Embryonic facial prominence (tissue), 1 donor: ENCODE results near the gene DAGLA.
"Not testable (repeated sequence)": the region's sequence is repeated elsewhere in the genome, so short reads cannot be mapped to it uniquely, and the experiment has no call there.

Experiments
- DNase-seq: peaks from one replicate; pipeline ENCODE4 v3.0.0-alpha.2; 2016; ENCODE audit errors: extremely low spot score

The DAGLA gene

GRCh38 chr11:61660997-61661396 is 19.2 kb upstream of the DAGLA start:
- DNase-seq, result not testable (repeated sequence)

- DNase-seq, result no peak
These were observed 13.4 kb upstream of the DAGLA start for GRCh38 chr11:61666684-61667297.

- DNase-seq, result no peak
These were observed 12.4 kb upstream of the DAGLA start for GRCh38 chr11:61667684-61668305.

- no peak for DNase-seq
These were observed 10.8 kb upstream of the DAGLA start for GRCh38 chr11:61669417-61669816.

- no peak for DNase-seq
These were observed 9.6 kb upstream of the DAGLA start for GRCh38 chr11:61670626-61671025.

GRCh38 chr11:61671527-61671926 is 8.7 kb upstream of the DAGLA start:
- no peak for DNase-seq

- not testable (repeated sequence) for DNase-seq
These were observed 6.2 kb upstream of the DAGLA start for GRCh38 chr11:61673946-61674467.

- no peak for DNase-seq
These were observed 4.4 kb upstream of the DAGLA start for GRCh38 chr11:61675826-61676225.

GRCh38 chr11:61679296-61679695 is 895 bp upstream of the DAGLA start:
- no peak for DNase-seq

- DNase-seq, result no peak
These were observed 531 bp downstream of the DAGLA start for GRCh38 chr11:61680622-61681221.

GRCh38 chr11:61682093-61682732 is 2.0 kb downstream of the DAGLA start:
- DNase-seq, result no peak

GRCh38 chr11:61682906-61683675 is 2.9 kb downstream of the DAGLA start:
- DNase-seq, result no peak

GRCh38 chr11:61683961-61684869 is 4.0 kb downstream of the DAGLA start:
- no peak for DNase-seq

- no peak for DNase-seq
These were observed 4.9 kb downstream of the DAGLA start for GRCh38 chr11:61684870-61685616.

GRCh38 chr11:61685617-61685967 is 5.4 kb downstream of the DAGLA start:
- DNase-seq, result no peak

- no peak for DNase-seq
These were observed 5.9 kb downstream of the DAGLA start for GRCh38 chr11:61686066-61686465.

GRCh38 chr11:61686469-61686868 is 6.3 kb downstream of the DAGLA start:
- DNase-seq, result no peak

GRCh38 chr11:61687420-61687819 is 7.2 kb downstream of the DAGLA start:
- DNase-seq, result no peak

GRCh38 chr11:61688365-61689163 is 8.4 kb downstream of the DAGLA start:
- DNase-seq, result no peak
